Left cardiac atrium (tissue), 4 donors: Measurements from ENCODE around the gene GRAP. TPM values are rescaled to one million over a fixed set of nuclear protein-coding genes. Genes with fewer than 3 reads are reported as not detected.
"Not testable (repeated sequence)": the region's sequence is repeated elsewhere in the genome, so short reads cannot be mapped to it uniquely, and the experiment has no call there.

ENCODE experiments used
- ATAC-seq, 2 donors: fragments of 200-7000 bp; cut with Tn5 transposase; one replicate each; pipeline ENCODE4 v1.9.1; 2020; ENCODE audit warnings: mild to moderate bottlenecking in 2 of 2, moderate library complexity in 2 of 2
- DNase-seq: peaks from one replicate; pipeline ENCODE4 v3.0.0-alpha.2; 2020
- intact Hi-C, 2 donors: fragments of 100-400 bp; cut with DNase I; formaldehyde crosslinking; loops; one replicate each; pipeline versions ENCODE4 v1.14.1 to v1.15.1; 2022 to 2023
- long read RNA-seq: library from polyadenylated mRNA; unstranded; transcript quantifications from one replicate; pipeline ENCODE4 v2.0.0, GENCODE V29; 2021
- total RNA-seq, 2 donors: library from RNA; stranded (reverse); fragmentation: NEBNext Ultra II Directional; extraction: Animal tissue kit (Norgen Biotek cat#: 25700); gene quantifications; one replicate each; pipeline ENCODE4 v1.2.1, GENCODE V29; 2021
- donor health status: DM: no; HTN: yes; CAD: no.
- donor health status: DM: no; HTN: yes; CAD: no; lungs with severe emphysema.
- donor health status: DM: yes; HTN: yes; CAD: no.
- donor health status: Dilated cardiomyopathy.

The GRAP gene
- 1 to 10 TPM; 1.6 to 3.2 TPM for total RNA-seq
- long read RNA-seq, partial matches to known transcripts, result 0 of 2 reads
- long read RNA-seq, other reads (novel, unspliced or antisense), result 0 of 2 reads

- intact Hi-C loops, DNase-seq: not testable (repeated sequence)
- peak; percentile 35 to 48 for ATAC-seq
Measured at GRCh38 chr17:19046782-19047375, at the start of gene GRAP. Gene GRAP (minus strand): TSS chr17:19046957. CDS start chr17:19046926, 31 bp downstream.

DNA sequence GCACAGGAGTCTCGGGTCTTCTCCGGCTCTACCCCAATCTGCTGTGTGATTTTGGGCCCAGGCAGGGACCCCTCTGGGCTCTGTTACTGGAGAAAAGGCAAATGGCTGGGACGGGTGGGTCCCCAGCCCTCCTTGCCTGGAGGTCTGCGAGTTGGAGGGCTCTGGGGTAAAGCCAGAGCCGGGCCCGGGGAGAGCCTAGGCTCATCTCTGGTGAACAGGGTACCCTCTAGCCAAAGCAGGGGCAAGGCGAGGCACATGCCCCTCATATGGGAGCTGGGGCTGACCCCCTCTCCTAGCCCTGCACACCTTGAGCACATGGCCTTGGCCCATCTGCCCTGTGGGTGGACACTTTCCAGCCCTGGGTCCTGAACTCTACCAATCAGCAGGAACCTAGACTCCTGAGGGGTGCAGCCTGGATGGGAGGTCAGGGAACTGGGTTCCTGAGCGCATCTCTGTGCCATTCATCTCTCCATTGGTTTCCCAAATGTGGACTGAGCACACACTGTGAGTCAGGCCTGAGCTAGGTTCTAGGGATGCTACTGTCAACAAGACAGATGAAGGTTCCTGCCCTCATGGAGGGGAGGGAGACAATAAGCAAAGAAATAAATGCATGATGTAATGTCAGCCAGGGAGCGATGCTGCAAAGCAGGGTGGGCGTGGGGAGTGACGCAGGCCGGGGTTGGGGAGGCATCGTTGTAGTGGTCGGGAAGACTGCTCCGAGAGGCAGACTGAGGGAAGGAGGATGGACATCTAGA lies 47.1 kb upstream of the GRAP start:
- DNase-seq, result peak; percentile 10
- intact Hi-C loops, ATAC-seq: not testable (repeated sequence)

DNA sequence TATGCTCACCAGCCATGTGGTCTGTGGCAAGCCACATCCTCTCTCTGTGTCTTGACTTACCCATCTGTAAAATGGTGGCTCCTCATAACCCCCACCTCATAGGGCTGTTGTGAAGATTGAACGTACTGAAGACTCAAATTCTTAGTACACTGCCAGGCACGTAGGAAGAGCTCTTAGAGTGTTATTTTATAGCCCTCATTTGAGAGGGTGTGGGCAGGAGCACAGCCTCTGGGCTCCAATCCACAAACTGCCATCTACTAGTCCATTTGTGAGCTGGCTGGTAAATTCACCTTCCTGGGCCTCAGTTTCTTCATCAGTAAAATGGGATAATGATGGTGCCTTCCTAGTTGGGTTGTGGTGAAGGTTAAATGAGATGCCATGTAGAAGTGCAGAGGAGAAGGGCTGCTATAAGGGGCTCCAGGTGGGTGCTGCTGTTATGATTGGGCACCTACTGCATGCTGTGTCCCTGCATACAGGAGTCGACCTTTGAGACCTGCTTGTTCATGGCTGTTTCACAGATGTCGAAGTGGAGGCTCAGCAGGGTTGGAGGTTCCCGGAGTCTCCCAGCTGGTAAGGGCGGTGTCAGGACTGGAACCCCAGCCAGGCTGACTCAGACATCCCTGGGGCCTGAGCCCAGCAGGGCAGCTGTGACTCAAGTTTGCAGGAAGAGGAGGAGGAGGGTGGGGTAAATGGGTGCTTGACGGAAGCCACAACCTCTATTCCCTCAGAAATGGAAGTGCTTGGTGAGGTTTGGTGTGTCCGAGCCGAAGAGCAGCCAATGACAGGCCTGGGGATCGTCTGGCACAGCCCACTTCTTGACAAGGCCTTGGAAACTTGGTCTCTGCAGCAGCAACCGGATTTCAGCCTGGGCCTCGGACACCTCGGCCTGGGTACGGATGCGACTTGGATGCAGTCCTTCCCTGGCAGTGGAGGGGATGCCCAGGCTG lies 46.3 kb upstream of the GRAP start:
- peak; percentile 60 to 63 for ATAC-seq
- peak; percentile 72 for DNase-seq
- intact Hi-C loops, result not testable (repeated sequence)

- ATAC-seq, DNase-seq, intact Hi-C loops: not testable (repeated sequence)
Measured at GRCh38 chr17:19090058-19090772, 43.5 kb upstream of the GRAP start.

DNA sequence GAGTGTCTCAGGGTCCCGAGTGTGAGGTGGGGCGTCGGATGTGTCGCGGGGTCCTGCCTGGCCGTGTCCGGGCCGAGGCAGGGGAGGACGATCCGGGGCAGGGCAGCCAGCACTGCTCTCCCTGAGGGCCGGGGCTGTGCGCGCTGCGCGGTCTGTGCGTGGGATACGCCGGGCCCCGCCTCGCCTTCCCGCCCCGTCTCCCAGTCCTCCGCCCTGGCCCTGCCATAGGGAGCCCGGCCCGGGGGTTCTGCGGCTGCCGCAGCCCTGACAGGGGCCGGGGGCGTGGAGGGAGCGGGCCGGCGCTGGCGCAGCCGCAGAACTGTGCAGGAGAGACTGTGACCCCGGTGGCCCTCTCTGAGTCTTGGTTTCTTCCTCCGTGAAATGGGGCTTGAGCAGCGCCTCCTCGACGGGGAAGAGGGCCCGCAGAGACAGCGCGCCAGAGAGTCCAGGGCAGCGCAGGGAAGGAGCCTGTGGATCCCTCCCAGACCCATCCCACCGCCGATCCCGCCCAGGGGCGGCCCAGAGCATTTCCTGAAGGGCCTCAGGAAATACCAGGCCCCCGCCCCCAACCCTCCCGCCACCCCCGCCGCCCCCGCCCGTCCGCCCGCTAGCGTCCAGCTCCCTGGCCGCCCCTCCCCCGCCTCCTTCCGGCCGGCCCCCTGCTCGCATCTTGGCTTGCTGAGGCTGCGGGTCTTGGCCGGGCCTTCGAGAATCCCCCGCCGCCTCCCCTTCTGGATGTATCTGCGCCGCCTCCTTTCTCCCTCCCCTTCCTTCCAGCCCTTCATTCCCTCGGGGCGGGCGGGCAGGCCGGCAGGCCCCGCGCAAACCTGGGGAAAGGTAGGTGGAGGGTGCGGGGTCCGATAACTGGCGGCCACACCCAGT lies 42.3 kb upstream of the GRAP start:
- intact Hi-C loops, DNase-seq: not testable (repeated sequence)
- peak; percentile 88 to 94 for ATAC-seq

GRCh38 chr17:19077386-19077785 lies 30.6 kb upstream of the GRAP start:
- ATAC-seq, result peak in 1 of 2 donors; percentile 32
- DNase-seq, intact Hi-C loops: not testable (repeated sequence)

GRCh38 chr17:19076398-19077192 lies 29.8 kb upstream of the GRAP start:
- peak; percentile 94 to 96 for ATAC-seq
- intact Hi-C loops, result not testable (repeated sequence)
- peak; percentile 42 for DNase-seq

- DNase-seq, intact Hi-C loops: not testable (repeated sequence)
- ATAC-seq, result peak; percentile 96 to 98
Measured at GRCh38 chr17:19070318-19071168, 23.8 kb upstream of the GRAP start.

DNA sequence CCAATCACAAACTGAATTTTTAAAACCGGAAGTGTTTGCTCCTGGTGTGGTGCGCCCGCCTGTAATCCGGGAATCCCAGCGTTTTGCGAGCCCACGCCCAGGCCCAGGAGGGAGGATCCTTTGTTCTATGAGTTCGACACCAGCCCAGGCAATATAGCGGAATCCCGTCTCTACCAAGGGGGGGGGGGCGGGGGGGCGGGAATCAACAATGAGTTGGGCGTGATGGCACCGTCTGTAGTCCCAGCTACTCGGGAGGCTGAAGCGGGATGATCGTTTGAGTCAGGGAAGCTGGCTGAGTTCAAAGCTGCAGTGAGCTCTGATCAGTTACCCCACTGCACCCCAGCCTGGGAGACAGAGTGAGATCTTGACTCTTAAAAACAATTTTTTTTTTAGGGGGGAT lies 17.6 kb upstream of the GRAP start:
- peak; percentile 7 for DNase-seq
- intact Hi-C loops, ATAC-seq: not testable (repeated sequence)

DNA sequence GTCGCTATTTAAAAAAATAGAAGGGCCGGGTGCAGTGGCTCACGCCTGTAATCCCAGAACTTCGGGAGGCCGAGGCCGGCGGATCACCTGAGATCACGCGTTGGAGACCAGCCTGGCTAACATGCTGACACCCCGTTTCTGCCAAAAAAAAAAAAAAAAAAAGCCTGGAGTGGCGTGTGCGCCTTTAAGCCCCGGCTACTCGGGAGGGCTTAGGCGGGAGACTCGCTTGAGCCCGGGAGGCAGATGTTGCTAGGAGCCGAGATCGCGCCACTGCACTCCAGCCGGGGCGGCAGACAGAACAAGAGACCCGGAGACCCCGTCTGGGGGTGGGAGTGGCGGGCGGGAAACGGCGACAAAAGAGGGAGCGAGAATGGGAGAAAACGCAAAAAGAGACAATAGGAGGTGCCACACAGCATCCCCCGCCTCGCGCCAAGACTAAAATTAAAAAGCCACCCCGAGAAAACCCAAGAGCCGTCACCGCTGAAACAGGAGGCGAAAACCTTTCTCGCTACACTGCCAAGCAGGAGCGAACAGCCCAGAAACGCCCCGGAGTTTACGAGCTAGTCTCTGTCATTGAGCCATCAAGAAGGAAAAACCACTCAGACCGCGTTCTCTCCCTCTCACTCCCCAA lies 16.7 kb upstream of the GRAP start:
- ATAC-seq (peak in 1 of 2 donors; percentile 66), DNase-seq (peak; percentile 69)
- intact Hi-C loops, result not testable (repeated sequence)

- DNase-seq, intact Hi-C loops: not testable (repeated sequence)
- peak; percentile 88 to 98 for ATAC-seq
Measured at GRCh38 chr17:19062718-19063325, 16.1 kb upstream of the GRAP start.

DNA sequence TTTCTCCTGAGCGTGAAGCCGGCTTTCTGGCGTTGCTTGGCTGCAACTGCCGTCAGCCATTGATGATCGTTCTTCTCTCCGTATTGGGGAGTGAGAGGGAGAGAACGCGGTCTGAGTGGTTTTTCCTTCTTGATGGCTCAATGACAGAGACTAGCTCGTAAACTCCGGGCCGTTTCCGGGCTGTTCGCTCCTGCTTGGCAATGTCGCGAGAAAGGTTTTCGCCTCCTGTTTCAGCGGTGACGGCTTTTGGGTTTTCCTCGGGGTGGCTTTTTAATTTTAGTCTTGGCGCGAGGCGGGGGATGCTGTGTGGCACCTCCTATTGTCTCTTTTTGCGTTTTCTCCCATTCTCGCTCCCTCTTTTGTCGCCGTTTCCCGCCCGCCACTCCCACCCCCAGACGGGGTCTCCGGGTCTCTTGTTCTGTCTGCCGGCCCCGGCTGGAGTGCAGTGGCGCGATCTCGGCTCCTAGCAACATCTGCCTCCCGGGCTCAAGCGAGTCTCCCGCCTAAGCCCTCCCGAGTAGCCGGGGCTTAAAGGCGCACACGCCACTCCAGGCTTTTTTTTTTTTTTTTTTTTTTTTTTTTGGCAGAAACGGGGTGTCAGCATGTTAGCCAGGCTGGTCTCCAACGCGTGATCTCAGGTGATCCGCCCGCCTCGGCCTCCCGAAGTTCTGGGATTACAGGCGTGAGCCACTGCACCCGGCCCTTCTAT lies 15.4 kb upstream of the GRAP start:
- DNase-seq, result peak; percentile 82
- intact Hi-C loops, result not testable (repeated sequence)
- ATAC-seq, result peak; percentile 34 to 79

DNA sequence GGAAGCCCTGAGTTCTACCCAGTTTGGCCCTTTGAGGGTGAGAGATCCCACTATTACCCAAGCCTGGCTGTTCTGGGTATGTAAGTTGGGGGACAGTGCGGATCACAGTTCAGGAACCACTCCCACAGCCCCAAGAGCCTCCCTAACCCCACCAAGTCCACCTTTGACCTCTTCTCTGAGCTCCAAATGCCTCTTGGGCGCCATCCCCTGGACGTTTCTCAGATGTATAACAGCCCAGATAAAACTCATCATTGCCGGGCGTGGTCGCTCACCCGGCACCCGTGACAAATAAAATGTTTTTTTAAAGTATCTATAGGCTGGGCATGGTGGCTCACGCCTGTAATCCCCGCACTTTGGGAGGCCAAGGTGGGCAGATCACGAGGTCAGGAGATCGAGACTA lies 8.7 kb upstream of the GRAP start:
- intact Hi-C loops, DNase-seq: not testable (repeated sequence)
- ATAC-seq, result peak; percentile 59 to 77

DNA sequence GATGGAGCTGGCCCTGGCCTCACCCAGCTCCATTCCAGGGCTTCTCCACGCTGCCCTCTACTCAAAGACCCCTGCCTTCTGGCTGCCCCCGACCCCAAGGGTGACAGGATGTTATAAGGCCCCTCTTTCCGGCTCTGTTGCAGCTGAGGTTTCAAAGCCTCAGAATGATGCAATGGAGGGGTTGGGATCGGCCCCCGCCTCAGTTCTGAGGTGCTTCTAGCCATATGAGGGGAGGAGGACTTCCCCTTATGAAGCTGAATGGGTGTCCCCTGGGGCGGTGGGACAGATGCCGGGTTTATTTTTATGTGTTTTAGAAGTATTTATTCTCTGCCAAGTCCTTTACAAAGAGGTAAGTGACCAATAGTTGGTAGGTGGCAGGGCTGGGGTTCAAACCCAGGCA lies 2.1 kb upstream of the GRAP start:
- intact Hi-C loops, DNase-seq, ATAC-seq: not testable (repeated sequence)
